Kidney epithelial cell (primary cell): ENCODE measurements around the gene CCDC85B. TPM values are rescaled to one million over a fixed set of nuclear protein-coding genes. Genes with fewer than 3 reads are reported as not detected.
"Not testable (repeated sequence)": the region's sequence is repeated elsewhere in the genome, so short reads cannot be mapped to it uniquely, and the experiment has no call there.

Experiments used
- DNase-seq: peaks from one replicate; pipeline ENCODE4 v3.0.0-alpha.2; 2010; ENCODE audit warnings: low read depth
- H3K27me3 ChIP-seq: 2 replicates; pipeline ENCODE4 v1.6.0; 2011; ENCODE audit warnings: low read length; ENCODE audit not compliant: control insufficient read depth, insufficient read depth
- H3K36me3 ChIP-seq: 2 replicates; pipeline ENCODE4 v1.5.1; 2011; ENCODE audit warnings: low read length; ENCODE audit not compliant: control insufficient read depth, insufficient read depth
- H3K4me3 ChIP-seq: 2 replicates; pipeline ENCODE4 v1.5.1; 2011; ENCODE audit warnings: low read depth, mild to moderate bottlenecking, control low read depth, low read length
- CTCF ChIP-seq: IDR thresholded peaks from 2 replicates; pipeline ENCODE4 v1.5.1; 2011; ENCODE audit warnings: mild to moderate bottlenecking, moderate library complexity, low read length, control low read depth, inconsistent platforms; ENCODE audit not compliant: insufficient read depth, poor library complexity, severe bottlenecking
- total RNA-seq: library from RNA; depleted of rRNA; stranded (reverse); fragments of >200 nt; gene quantifications from 2 replicates; pipeline ENCODE4 v1.2.3, GENCODE V29; 2015

Gene CCDC85B
- 48.9 and 58.9 TPM in 2 replicates for total RNA-seq

- H3K27me3 ChIP-seq: no peaks in the 10 kb centered on the region
- DNase-seq: no peak
- H3K36me3 ChIP-seq: peaks cover under 1% of the 10 kb centered on the region
- peak within 1 kb of the TSS; percentile 61 for H3K4me3 ChIP-seq
- TF ChIP-seq CTCF: peak; percentile 11
Observed at GRCh38 chr11:65890324-65891218, at the start of gene CCDC85B. TSS of gene CCDC85B (plus strand) at chr11:65890673. CDS start at chr11:65890784, 111 bp downstream.

DNA sequence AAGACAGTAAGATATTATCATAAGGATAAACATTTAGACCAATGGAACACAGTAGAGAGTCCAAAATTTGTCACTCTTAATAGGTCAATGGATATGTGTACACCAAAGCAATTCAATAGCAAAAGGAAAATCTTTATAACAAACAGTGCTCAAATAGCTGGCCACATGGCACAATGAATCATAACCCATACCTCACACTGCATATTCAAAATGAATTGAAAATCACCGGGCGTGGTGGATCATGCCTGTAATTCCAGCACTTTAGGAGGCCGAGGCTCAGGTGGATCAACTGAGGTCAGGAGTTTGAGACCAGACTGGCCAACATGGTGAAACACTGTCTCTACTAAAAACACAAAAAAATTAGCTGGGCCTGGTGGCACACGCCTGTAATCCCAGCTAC, 48.3 kb upstream of the CCDC85B start:
- Histone ChIP-seq H3K4me3 (no peak overlapping the region), H3K36me3 (no peaks in the 10 kb centered on the region), H3K27me3 (no peaks in the 10 kb centered on the region)
- no peak for TF ChIP-seq CTCF
- DNase-seq: no peak

- DNase-seq: no peak
- TF ChIP-seq CTCF: no peak
- no peaks in the 10 kb centered on the region for H3K27me3 ChIP-seq
- H3K4me3 ChIP-seq: no peak overlapping the region
- H3K36me3 ChIP-seq: no peaks in the 10 kb centered on the region
Observed at GRCh38 chr11:65843811-65844210, 46.7 kb upstream of the CCDC85B start.

GRCh38 chr11:65844231-65844872, 46.1 kb upstream of the CCDC85B start:
- no peak for DNase-seq
- H3K4me3 ChIP-seq: no peak overlapping the region
- H3K27me3 ChIP-seq: no peaks in the 10 kb centered on the region
- TF ChIP-seq CTCF: no peak
- no peaks in the 10 kb centered on the region for H3K36me3 ChIP-seq

GRCh38 chr11:65847746-65848145, 42.7 kb upstream of the CCDC85B start:
- Histone ChIP-seq H3K4me3 (no peak overlapping the region), H3K36me3 (no peaks in the 10 kb centered on the region), H3K27me3 (no peaks in the 10 kb centered on the region)
- no peak for TF ChIP-seq CTCF
- no peak for DNase-seq

DNA sequence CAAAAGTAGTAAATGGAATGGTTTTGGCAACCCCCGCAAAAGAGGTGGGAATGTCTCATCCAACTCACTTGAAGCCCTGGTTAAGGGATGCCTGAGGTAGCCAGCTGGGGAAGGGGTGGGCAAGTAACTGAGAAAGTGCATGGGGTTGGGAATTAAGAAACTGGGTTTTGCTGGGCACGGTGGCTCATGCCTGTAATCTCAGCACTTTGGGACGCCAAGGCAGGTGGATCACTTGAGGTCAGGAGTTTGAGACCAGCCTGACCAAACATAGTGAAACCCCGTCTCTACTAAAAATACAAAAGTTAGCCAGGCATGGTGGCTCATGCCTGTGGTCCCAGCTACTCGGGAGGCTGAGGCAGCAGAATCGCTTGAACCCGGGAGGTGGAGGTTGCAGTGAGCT, 41.8 kb upstream of the CCDC85B start:
- not testable (repeated sequence) for H3K36me3 ChIP-seq, DNase-seq, H3K27me3 ChIP-seq, H3K4me3 ChIP-seq
